GM21737 (cell line): ENCODE results near the gene VPS41.
"Not testable (repeated sequence)": the region's sequence is repeated elsewhere in the genome, so short reads cannot be mapped to it uniquely, and the experiment has no call there.

ENCODE experiments used
- ATAC-seq: cut with Tn5 transposase; IDR thresholded peaks from one replicate; pipeline ENCODE4 v1.9.1; 2021; ENCODE audit warnings: mild to moderate bottlenecking, moderate library complexity; ENCODE audit not compliant: unreplicated experiment

The VPS41 gene

GRCh38 chr7:38908759-38909335 lies at the start of gene VPS41:
Gene VPS41 (minus strand): TSS chr7:38909191. CDS start chr7:38909174, 17 bp downstream.
- peak; percentile 97 for ATAC-seq

- no peak for ATAC-seq
Measured at GRCh38 chr7:38955892-38956291, 46.9 kb upstream of the VPS41 start.

- no peak for ATAC-seq
Measured at GRCh38 chr7:38953971-38954370, 45.0 kb upstream of the VPS41 start.

GRCh38 chr7:38953227-38953626 lies 44.2 kb upstream of the VPS41 start:
- no peak for ATAC-seq

GRCh38 chr7:38951213-38951612 lies 42.2 kb upstream of the VPS41 start:
- ATAC-seq = no peak

- no peak for ATAC-seq
Measured at GRCh38 chr7:38950309-38950708, 41.3 kb upstream of the VPS41 start.

GRCh38 chr7:38947541-38947940 lies 38.5 kb upstream of the VPS41 start:
- not testable (repeated sequence) for ATAC-seq

GRCh38 chr7:38942431-38943051 lies 33.5 kb upstream of the VPS41 start:
- ATAC-seq = no peak

- ATAC-seq = no peak
Measured at GRCh38 chr7:38940774-38941173, 31.8 kb upstream of the VPS41 start.

- no peak for ATAC-seq
Measured at GRCh38 chr7:38938589-38938988, 29.6 kb upstream of the VPS41 start.

- ATAC-seq = no peak
Measured at GRCh38 chr7:38938001-38938485, 29.1 kb upstream of the VPS41 start.

GRCh38 chr7:38936641-38937040 lies 27.6 kb upstream of the VPS41 start:
- no peak for ATAC-seq

- no peak for ATAC-seq
Measured at GRCh38 chr7:38934536-38934935, 25.5 kb upstream of the VPS41 start.

- no peak for ATAC-seq
Measured at GRCh38 chr7:38934051-38934450, 25.1 kb upstream of the VPS41 start.

- ATAC-seq = peak; percentile 77
Measured at GRCh38 chr7:38932509-38933168, 23.6 kb upstream of the VPS41 start.

GRCh38 chr7:38929460-38930171 lies 20.6 kb upstream of the VPS41 start:
- no peak for ATAC-seq

- no peak for ATAC-seq
Measured at GRCh38 chr7:38928506-38928905, 19.5 kb upstream of the VPS41 start.

GRCh38 chr7:38927751-38928150 lies 18.8 kb upstream of the VPS41 start:
- no peak for ATAC-seq

- no peak for ATAC-seq
Measured at GRCh38 chr7:38920731-38921130, 11.7 kb upstream of the VPS41 start.

- no peak for ATAC-seq
Measured at GRCh38 chr7:38916396-38916795, 7.4 kb upstream of the VPS41 start.

GRCh38 chr7:38909870-38910269 lies 879 bp upstream of the VPS41 start:
- ATAC-seq = no peak

GRCh38 chr7:38907766-38908165 lies 1.2 kb downstream of the VPS41 start:
- no peak for ATAC-seq
